ENCODE measurements around the gene GGA1. TPM values are rescaled to one million over a fixed set of nuclear protein-coding genes. Genes with fewer than 3 reads are reported as not detected.

The GGA1 gene
- total and polyA plus RNA-seq, 10 of the 15 experiments (the other 5 are each of a cell fraction or from before 2014, with no cell fraction given), result 1.4 to 79.4 (median 44.4) TPM

DNA sequence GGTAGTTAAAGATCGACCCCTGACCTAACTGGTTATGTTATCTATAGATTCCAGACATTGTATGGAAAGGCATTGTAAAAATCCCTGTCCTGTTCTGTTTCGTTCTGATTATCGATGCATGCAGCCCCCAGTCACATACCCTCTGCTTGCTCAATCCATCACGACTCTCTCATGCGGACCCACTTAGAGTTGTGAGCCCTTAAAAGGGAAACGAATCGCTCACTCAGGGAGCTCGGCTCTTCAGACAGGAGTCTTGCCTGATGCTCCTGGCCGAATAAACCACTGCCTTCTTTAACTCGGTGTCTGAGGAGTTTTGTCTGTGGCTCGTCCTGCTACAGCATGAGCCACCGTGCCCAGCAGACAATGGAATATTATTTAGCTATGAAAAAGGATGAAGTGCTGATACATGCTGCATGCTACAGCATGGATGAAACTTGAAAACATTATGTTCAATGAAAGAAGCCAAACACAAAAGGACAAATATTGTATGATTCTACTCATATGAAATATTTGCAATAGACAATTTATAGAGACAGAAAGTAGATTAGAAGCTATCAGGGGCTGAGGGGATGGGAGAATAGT lies 16.7 kb upstream of the GGA1 start:
- ChIA-PET POLR2A (interaction anchor here (0.7 to 3.4 kb wide), 17 partner anchors 9 to 102 kb away, joined by 3 to 21 read pairs (median 4); partner anchors contain the start of genes LGALS1 and LGALS2), CTCF (interaction anchor here (0.8 to 17.5 kb wide), 30 partner anchors 7 to 615 kb away, joined by 3 to 528 read pairs (median 4); partner anchors contain the start of genes GGA1, LGALS2, MFNG and PDXP), RAD21 (ENCODE audit: unreplicated experiment) (interaction anchor here (0.6 to 5.4 kb wide), 22 partner anchors 10 to 614 kb away, joined by 3 to 183 read pairs (median 5); partner anchors contain the start of genes GCAT, GGA1 and LGALS2), SMC1A (ENCODE audit: uncharacterized antibody, unreplicated experiment) (interaction anchor here (0.5 to 6.7 kb wide), 27 partner anchors 8 to 342 kb away, joined by 3 to 216 read pairs (median 5); partner anchors contain the start of genes GGA1 and MFNG)
- no peak for TF ChIP-seq LARP7 (IDR thresholded peaks at IDR 0.05)
- no peak for TF ChIP-seq NR2C2 (IDR thresholded peaks at IDR 0.05; ENCODE audit: borderline replicate concordance, control insufficient read depth, insufficient read length, low read depth)
- TF ChIP-seq ZBTB33 (IDR thresholded peaks at IDR 0.05), result no peak
- TF ChIP-seq SMC3 (IDR thresholded peaks at IDR 0.05; ENCODE audit: borderline replicate concordance, low read length), result no peak
- no peak for TF ChIP-seq USF2 (IDR thresholded peaks at IDR 0.05; ENCODE audit: borderline replicate concordance, low read depth, low read length)
- no peak for TF ChIP-seq BCL3 (IDR thresholded peaks at IDR 0.05; ENCODE audit: borderline replicate concordance, insufficient read depth, low read depth, low read length, poor library complexity, severe bottlenecking)
- no peak for TF ChIP-seq FOXK2 (IDR thresholded peaks at IDR 0.05)
- no peak for TF ChIP-seq SKIL (IDR thresholded peaks at IDR 0.05; ENCODE audit: low read depth, poor library complexity, severe bottlenecking)
- no peak for TF ChIP-seq POLR2AphosphoS2 (IDR thresholded peaks at IDR 0.05; ENCODE audit: low read depth, low read length)
- no peak for TF ChIP-seq ATF7 (IDR thresholded peaks at IDR 0.05; ENCODE audit: low read depth)
- H3K4me2 ChIP-seq (ENCODE audit: control insufficient read depth, insufficient read depth), result peak overlapping the region; percentile 61
- H3K9me3 ChIP-seq (replicated peaks; ENCODE audit: control insufficient read depth, insufficient read depth, low read length), result no peaks in the 10 kb centered on the region; the same call in 2 of the 3 replicates
- no peak for DNase-seq (ENCODE audit: low read depth, low spot score)
- no peak for ATAC-seq
- peaks cover 31% of the 10 kb centered on the region for H3K4me1 ChIP-seq (ENCODE audit: control insufficient read depth, insufficient read depth, low read length)
- in situ Hi-C loops (cut with MboI) (no loop called here), intact Hi-C loops (cut with micrococcal nuclease; ENCODE audit: unreplicated experiment) (loop anchor here (1.0 kb wide), 2 partner anchors 25 to 54 kb away; no protein-coding TSS in a partner anchor)
- H3K9ac ChIP-seq (ENCODE audit: control insufficient read depth, insufficient read depth, low read length), result peak overlapping the region; percentile 22; the same call in 1 of the 2 replicates
- H4K20me1 ChIP-seq (ENCODE audit: control insufficient read depth, insufficient read depth), result no peaks in the 10 kb centered on the region
- peak overlapping the region; percentile 25; the same call in 1 of the 2 replicates for H3K27ac ChIP-seq (ENCODE audit: control insufficient read depth, insufficient read depth)
- no peak for FAIRE-seq
- peak overlapping the region; percentile 64 for H2AFZ ChIP-seq (ENCODE audit: control insufficient read depth, low read depth, low read length)
- no peaks in the 10 kb centered on the region for H3K79me2 ChIP-seq (ENCODE audit: control insufficient read depth, insufficient read depth, low read length)
- TSS peak; percentile 92 for BruUV-seq (replicated peaks)
- WGBS (ENCODE audit: insufficient coverage, insufficient replicate concordance, low lambda C conversion rate, missing lambda C conversion rate), result 80% methylated on average over 12 of the region's 12 CpGs
- H3K36me3 ChIP-seq (ENCODE audit: control insufficient read depth in 2 of 2, insufficient read depth in 2 of 2, low read length in 1 of 2), result no peaks in the 10 kb centered on the region
- H3K27me3 ChIP-seq (replicated peaks in 1 of 2; ENCODE audit: control insufficient read depth in 2 of 2, insufficient read depth in 2 of 2, low read length in 1 of 2), result 0 out of 4 replicates have a peak, but pooled peaks cover 0 to 1% of the 10 kb centered on the region in 2 experiments
- peak overlapping the region; percentile 6; the same call in 1 of the 2 replicates for H3K4me3 ChIP-seq

Data from GM12878 (cell line).